ENCODE data around the gene TAX1BP1. TPM values are rescaled to one million over a fixed set of nuclear protein-coding genes. Genes with fewer than 3 reads are reported as not detected.

TAX1BP1 gene
- total RNA-seq, 1 experiment from 2014 or later = 95.9 TPM

GRCh38 chr7:27875061-27875460, 135.1 kb downstream of the TAX1BP1 start:
- intact Hi-C loops (cut with micrococcal nuclease) = no loop called here
- TF ChIP-seq, protein P1, sequence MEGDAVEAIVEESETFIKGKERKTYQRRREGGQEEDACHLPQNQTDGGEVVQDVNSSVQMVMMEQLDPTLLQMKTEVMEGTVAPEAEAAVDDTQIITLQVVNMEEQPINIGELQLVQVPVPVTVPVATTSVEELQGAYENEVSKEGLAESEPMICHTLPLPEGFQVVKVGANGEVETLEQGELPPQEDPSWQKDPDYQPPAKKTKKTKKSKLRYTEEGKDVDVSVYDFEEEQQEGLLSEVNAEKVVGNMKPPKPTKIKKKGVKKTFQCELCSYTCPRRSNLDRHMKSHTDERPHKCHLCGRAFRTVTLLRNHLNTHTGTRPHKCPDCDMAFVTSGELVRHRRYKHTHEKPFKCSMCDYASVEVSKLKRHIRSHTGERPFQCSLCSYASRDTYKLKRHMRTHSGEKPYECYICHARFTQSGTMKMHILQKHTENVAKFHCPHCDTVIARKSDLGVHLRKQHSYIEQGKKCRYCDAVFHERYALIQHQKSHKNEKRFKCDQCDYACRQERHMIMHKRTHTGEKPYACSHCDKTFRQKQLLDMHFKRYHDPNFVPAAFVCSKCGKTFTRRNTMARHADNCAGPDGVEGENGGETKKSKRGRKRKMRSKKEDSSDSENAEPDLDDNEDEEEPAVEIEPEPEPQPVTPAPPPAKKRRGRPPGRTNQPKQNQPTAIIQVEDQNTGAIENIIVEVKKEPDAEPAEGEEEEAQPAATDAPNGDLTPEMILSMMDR (IDR thresholded peaks at IDR 0.05; ENCODE audit: unreplicated experiment) = no peak
- no peak overlapping the region for H3K4me3 Mint-ChIP-seq (ENCODE audit: unreplicated experiment)
- H3K9me3 Mint-ChIP-seq (ENCODE audit: unreplicated experiment) = no peaks in the 10 kb centered on the region
- POLR2A ChIA-PET = interaction anchor here (0.6 kb wide), 1 partner anchor 29 kb away, joined by 3 read pairs; no protein-coding TSS in a partner anchor
- DNase-seq (ENCODE audit: unreplicated experiment) = no peak
- no peaks in the 10 kb centered on the region for H3K36me3 Mint-ChIP-seq (ENCODE audit: insufficient read depth, unreplicated experiment)
- H3K27ac Mint-ChIP-seq (ENCODE audit: low read depth, unreplicated experiment) = no peak overlapping the region
- BruUV-seq (replicated peaks) = no TSS peak
- no peaks in the 10 kb centered on the region for H3K27me3 Mint-ChIP-seq (ENCODE audit: insufficient read depth, unreplicated experiment)
- CTCF ChIA-PET = no interaction called here
- peaks cover 20% of the 10 kb centered on the region for H3K4me1 Mint-ChIP-seq (ENCODE audit: insufficient read depth, unreplicated experiment)

- ChIA-PET CTCF (no interaction called here), POLR2A (no interaction called here)
- H3K4me1 Mint-ChIP-seq (ENCODE audit: insufficient read depth, unreplicated experiment) = peaks cover 20% of the 10 kb centered on the region
- no TSS peak for BruUV-seq (replicated peaks)
- TF ChIP-seq, protein P1 (IDR thresholded peaks at IDR 0.05; ENCODE audit: unreplicated experiment) = no peak
- no peak overlapping the region for H3K4me3 Mint-ChIP-seq (ENCODE audit: unreplicated experiment)
- peak; percentile 5 for DNase-seq (ENCODE audit: unreplicated experiment)
- H3K9me3 Mint-ChIP-seq (ENCODE audit: unreplicated experiment) = no peaks in the 10 kb centered on the region
- intact Hi-C loops (cut with micrococcal nuclease) = no loop called here
- no peaks in the 10 kb centered on the region for H3K27me3 Mint-ChIP-seq (ENCODE audit: insufficient read depth, unreplicated experiment)
- no peaks in the 10 kb centered on the region for H3K36me3 Mint-ChIP-seq (ENCODE audit: insufficient read depth, unreplicated experiment)
- no peak overlapping the region for H3K27ac Mint-ChIP-seq (ENCODE audit: low read depth, unreplicated experiment)
Measured at GRCh38 chr7:27875832-27876231, 135.9 kb downstream of the TAX1BP1 start.

DNA sequence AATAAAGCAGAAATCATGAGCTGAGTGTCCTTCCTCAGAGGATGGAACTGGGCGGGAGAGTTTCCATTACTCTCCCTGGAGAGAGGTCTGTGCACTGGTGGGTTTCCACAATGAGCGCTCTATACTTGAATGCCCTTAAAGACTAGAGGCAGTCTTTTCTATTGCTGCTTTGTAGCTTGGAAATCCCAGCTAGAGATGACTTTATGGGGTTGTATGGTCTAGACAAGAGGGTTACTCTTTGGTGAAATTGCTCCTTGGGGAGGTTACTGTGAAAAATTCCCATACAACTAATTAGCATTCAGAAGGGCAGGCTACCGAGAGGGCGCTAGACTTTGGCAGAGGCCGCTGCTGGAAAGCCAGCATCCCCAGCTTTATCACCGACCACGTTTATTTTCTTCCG, 136.8 kb downstream of the TAX1BP1 start:
- intact Hi-C loops (cut with micrococcal nuclease) = no loop called here
- DNase-seq (ENCODE audit: unreplicated experiment) = no peak
- H3K9me3 Mint-ChIP-seq (ENCODE audit: unreplicated experiment) = no peaks in the 10 kb centered on the region
- TF ChIP-seq, protein P1 (IDR thresholded peaks at IDR 0.05; ENCODE audit: unreplicated experiment) = no peak
- no peaks in the 10 kb centered on the region for H3K36me3 Mint-ChIP-seq (ENCODE audit: insufficient read depth, unreplicated experiment)
- ChIA-PET POLR2A (no interaction called here), CTCF (no interaction called here)
- no peak overlapping the region for H3K4me3 Mint-ChIP-seq (ENCODE audit: unreplicated experiment)
- H3K27me3 Mint-ChIP-seq (ENCODE audit: insufficient read depth, unreplicated experiment) = no peaks in the 10 kb centered on the region
- BruUV-seq (replicated peaks) = no TSS peak
- peaks cover 20% of the 10 kb centered on the region for H3K4me1 Mint-ChIP-seq (ENCODE audit: insufficient read depth, unreplicated experiment)
- no peak overlapping the region for H3K27ac Mint-ChIP-seq (ENCODE audit: low read depth, unreplicated experiment)

Other genes starting within 250 kb of the TAX1BP1 start
- gene HIBADH, start 77.3 kb upstream of the TAX1BP1 start, total RNA-seq (2022) = 51.5 and 61.1 TPM in 2 replicates

Data from MCF 10A (cell line).